Loucy (cell line): ENCODE data around the gene ADGRE2.

Source experiments
- H2AFZ ChIP-seq: fragments of 200-600 bp; sonication (generic); 2 replicates; pipeline ENCODE4 v1.6.0; 2016; ENCODE audit warnings: antibody characterized with exemption, mild to moderate bottlenecking, low read length, moderate library complexity
- H3F3A ChIP-seq: fragments of 200-600 bp; 2 replicates; pipeline ENCODE4 v1.6.0; 2016; ENCODE audit warnings: antibody characterized with exemption, low read depth, mild to moderate bottlenecking
- H3K27me3 ChIP-seq: fragments of 200-600 bp; sonication (generic); 2 replicates; pipeline ENCODE4 v1.6.1; 2014; ENCODE audit warnings: low read length, mild to moderate bottlenecking; ENCODE audit not compliant: insufficient read depth, poor library complexity, severe bottlenecking
- H3K36me3 ChIP-seq: fragments of 200-600 bp; sonication (generic); 2 replicates; pipeline ENCODE4 v1.6.1; 2016; ENCODE audit warnings: low read length; ENCODE audit not compliant: insufficient read depth
- H3K4me1 ChIP-seq: fragments of 200-600 bp; sonication (generic); 2 replicates; pipeline ENCODE4 v1.5.1; 2014; ENCODE audit warnings: low read length, mild to moderate bottlenecking; ENCODE audit not compliant: insufficient read depth, poor library complexity, severe bottlenecking
- H3K4me2 ChIP-seq: fragments of 200-600 bp; sonication (generic); 2 replicates; pipeline ENCODE4 v1.6.0; 2014; ENCODE audit warnings: antibody characterized with exemption, low read length, low read depth, mild to moderate bottlenecking; ENCODE audit not compliant: poor library complexity, severe bottlenecking
- H3K4me3 ChIP-seq: fragments of 200-600 bp; sonication (generic); 2 replicates; pipeline ENCODE4 v1.5.1; 2014; ENCODE audit warnings: low read length, mild to moderate bottlenecking, mixed read lengths; ENCODE audit not compliant: poor library complexity, severe bottlenecking
- H3K79me2 ChIP-seq: fragments of 200-600 bp; sonication (generic); 2 replicates; pipeline ENCODE4 v1.6.1; 2014; ENCODE audit warnings: low read length; ENCODE audit not compliant: insufficient read depth
- H3K9ac ChIP-seq: fragments of 200-600 bp; sonication (generic); 2 replicates; pipeline ENCODE4 v1.6.0; 2014; ENCODE audit warnings: mild to moderate bottlenecking, low read depth, low read length, moderate library complexity; ENCODE audit not compliant: poor library complexity, severe bottlenecking
- H3K9me2 ChIP-seq: fragments of 200-600 bp; sonication (generic); replicated peaks from 2 replicates; pipeline ENCODE4 v1.6.1; 2016; ENCODE audit warnings: low read depth, low read length, mixed read lengths
- H3K9me3 ChIP-seq: fragments of 200-600 bp; sonication (generic); 2 replicates; pipeline ENCODE4 v1.6.1; 2014; ENCODE audit warnings: mild to moderate bottlenecking, antibody characterized with exemption, low read length, low read depth; ENCODE audit not compliant: insufficient read depth
- H4K20me1 ChIP-seq: fragments of 200-600 bp; sonication (generic); 2 replicates; pipeline ENCODE4 v1.6.0; 2014; ENCODE audit warnings: antibody characterized with exemption, low read length, mild to moderate bottlenecking; ENCODE audit not compliant: insufficient read depth, poor library complexity, severe bottlenecking
- EZH2phosphoT487 ChIP-seq: fragments of 200-600 bp; IDR thresholded peaks from 2 replicates; pipeline ENCODE4 v1.6.1; 2018; ENCODE audit warnings: antibody characterized with exemption, mild to moderate bottlenecking, moderate library complexity, borderline replicate concordance
- TF ChIP-seq, protein P1 (sequence below): fragments of 200-600 bp; sonication (generic); conservative IDR thresholded peaks from 2 replicates; pipeline ENCODE4 v1.5.1; 2014; ENCODE audit warnings: mild to moderate bottlenecking, antibody characterized with exemption, low read length

Gene ADGRE2

DNA sequence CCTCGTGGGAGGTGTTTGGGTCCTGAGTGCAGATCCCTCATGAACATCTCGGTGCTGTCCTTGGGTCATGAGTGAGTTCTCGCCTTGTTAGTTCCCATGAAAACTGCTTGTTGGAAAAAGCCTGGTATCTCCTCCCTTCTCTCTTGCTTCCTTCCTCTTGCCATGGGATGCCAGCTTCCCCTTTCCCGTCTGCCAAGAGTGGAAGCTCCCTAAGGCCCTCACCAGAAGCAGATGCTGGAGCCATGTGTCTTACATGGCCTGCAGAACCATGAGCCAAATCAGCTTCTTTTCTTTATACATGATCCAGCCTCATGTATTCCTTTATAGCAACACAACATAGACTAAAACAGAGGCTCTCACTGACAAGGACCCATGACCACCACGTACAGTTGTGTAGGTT lies 8.2 kb downstream of the ADGRE2 start:
- Histone ChIP-seq H3K27me3 (no peaks in the 10 kb centered on the region), H2AFZ (no peak overlapping the region), H3K4me3 (no peak overlapping the region), H3K4me2 (no peak overlapping the region), H4K20me1 (peaks cover 7% of the 10 kb centered on the region), H3K9me3 (no peaks in the 10 kb centered on the region), H3K79me2 (peaks cover 30% of the 10 kb centered on the region), H3K36me3 (peaks cover 41% of the 10 kb centered on the region; the same call in 1 of the 2 replicates), H3K9ac (no peak overlapping the region), H3K9me2 (no peaks in the 10 kb centered on the region), H3K4me1 (peaks cover 14% of the 10 kb centered on the region), H3F3A (no peaks in the 10 kb centered on the region)
- no peak for TF ChIP-seq EZH2phosphoT487
- TF ChIP-seq, protein P1, sequence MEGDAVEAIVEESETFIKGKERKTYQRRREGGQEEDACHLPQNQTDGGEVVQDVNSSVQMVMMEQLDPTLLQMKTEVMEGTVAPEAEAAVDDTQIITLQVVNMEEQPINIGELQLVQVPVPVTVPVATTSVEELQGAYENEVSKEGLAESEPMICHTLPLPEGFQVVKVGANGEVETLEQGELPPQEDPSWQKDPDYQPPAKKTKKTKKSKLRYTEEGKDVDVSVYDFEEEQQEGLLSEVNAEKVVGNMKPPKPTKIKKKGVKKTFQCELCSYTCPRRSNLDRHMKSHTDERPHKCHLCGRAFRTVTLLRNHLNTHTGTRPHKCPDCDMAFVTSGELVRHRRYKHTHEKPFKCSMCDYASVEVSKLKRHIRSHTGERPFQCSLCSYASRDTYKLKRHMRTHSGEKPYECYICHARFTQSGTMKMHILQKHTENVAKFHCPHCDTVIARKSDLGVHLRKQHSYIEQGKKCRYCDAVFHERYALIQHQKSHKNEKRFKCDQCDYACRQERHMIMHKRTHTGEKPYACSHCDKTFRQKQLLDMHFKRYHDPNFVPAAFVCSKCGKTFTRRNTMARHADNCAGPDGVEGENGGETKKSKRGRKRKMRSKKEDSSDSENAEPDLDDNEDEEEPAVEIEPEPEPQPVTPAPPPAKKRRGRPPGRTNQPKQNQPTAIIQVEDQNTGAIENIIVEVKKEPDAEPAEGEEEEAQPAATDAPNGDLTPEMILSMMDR: no peak

DNA sequence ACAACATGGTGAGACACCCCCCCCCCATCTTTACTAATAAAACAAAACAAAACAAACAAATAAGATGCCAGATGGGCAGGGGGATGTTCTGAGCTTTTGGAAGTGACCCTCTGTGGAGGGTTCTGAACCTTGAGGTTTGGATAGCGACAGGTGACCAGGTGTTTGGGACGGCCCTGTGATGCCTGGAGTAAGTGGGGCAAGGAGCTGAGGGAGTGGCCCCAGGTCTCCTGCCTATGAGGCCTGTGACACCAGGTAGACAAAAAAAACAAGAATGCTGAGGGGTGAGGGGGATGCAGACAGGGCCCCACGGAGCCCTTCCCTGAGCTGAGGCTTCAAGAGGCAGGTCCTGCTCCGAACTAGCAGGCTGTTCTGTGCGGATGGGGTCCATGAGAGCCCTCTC lies 9.2 kb downstream of the ADGRE2 start:
- Histone ChIP-seq H3K79me2 (peaks cover 22% of the 10 kb centered on the region), H3F3A (no peaks in the 10 kb centered on the region), H3K4me3 (no peak overlapping the region), H3K36me3 (peaks cover 47% of the 10 kb centered on the region; the same call in 1 of the 2 replicates), H4K20me1 (no peaks in the 10 kb centered on the region), H3K9ac (no peak overlapping the region), H3K4me2 (no peak overlapping the region), H3K9me2 (no peaks in the 10 kb centered on the region), H2AFZ (no peak overlapping the region), H3K4me1 (peaks cover 10% of the 10 kb centered on the region), H3K9me3 (no peaks in the 10 kb centered on the region), H3K27me3 (no peaks in the 10 kb centered on the region)
- TF ChIP-seq EZH2phosphoT487: no peak
- TF ChIP-seq, protein P1: no peak

DNA sequence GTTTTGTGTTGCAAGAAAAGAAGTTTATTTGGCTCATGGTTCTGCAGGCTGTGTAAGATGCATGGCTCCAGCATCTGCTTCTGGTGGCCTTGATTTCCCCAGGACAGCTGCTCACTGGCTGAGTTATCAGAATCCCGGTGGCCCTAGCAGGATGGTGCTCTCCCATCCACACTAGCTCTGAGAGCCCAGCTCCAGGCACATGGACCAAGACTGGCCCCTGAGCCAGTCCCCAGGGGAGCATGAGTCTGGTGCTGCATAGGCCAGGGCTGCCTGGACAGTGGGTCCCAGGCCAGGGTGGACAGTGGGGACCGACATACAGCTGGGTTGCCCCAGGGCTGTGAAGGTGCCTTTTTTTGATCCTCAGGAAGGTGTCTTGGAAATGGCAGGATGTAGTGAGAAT lies 10.4 kb downstream of the ADGRE2 start:
- Histone ChIP-seq H3K9ac (no peak overlapping the region), H3K79me2 (peaks cover 13% of the 10 kb centered on the region; the same call in 1 of the 2 replicates), H3K4me1 (peaks cover 10% of the 10 kb centered on the region), H2AFZ (no peak overlapping the region), H3K27me3 (no peaks in the 10 kb centered on the region), H4K20me1 (no peaks in the 10 kb centered on the region), H3K4me3 (no peak overlapping the region), H3K36me3 (peaks cover 47% of the 10 kb centered on the region; the same call in 1 of the 2 replicates), H3F3A (no peaks in the 10 kb centered on the region), H3K9me2 (no peaks in the 10 kb centered on the region), H3K4me2 (no peak overlapping the region), H3K9me3 (no peaks in the 10 kb centered on the region)
- TF ChIP-seq EZH2phosphoT487: no peak
- TF ChIP-seq, protein P1: no peak
